Measurements from ENCODE around the gene NAT9. TPM values are rescaled to one million over a fixed set of nuclear protein-coding genes. Genes with fewer than 3 reads are reported as not detected.

Gene NAT9
- total and polyA plus RNA-seq, 4 experiments from 2014 or later: 11.9 to 70.3 (median 39.6) TPM

DNA sequence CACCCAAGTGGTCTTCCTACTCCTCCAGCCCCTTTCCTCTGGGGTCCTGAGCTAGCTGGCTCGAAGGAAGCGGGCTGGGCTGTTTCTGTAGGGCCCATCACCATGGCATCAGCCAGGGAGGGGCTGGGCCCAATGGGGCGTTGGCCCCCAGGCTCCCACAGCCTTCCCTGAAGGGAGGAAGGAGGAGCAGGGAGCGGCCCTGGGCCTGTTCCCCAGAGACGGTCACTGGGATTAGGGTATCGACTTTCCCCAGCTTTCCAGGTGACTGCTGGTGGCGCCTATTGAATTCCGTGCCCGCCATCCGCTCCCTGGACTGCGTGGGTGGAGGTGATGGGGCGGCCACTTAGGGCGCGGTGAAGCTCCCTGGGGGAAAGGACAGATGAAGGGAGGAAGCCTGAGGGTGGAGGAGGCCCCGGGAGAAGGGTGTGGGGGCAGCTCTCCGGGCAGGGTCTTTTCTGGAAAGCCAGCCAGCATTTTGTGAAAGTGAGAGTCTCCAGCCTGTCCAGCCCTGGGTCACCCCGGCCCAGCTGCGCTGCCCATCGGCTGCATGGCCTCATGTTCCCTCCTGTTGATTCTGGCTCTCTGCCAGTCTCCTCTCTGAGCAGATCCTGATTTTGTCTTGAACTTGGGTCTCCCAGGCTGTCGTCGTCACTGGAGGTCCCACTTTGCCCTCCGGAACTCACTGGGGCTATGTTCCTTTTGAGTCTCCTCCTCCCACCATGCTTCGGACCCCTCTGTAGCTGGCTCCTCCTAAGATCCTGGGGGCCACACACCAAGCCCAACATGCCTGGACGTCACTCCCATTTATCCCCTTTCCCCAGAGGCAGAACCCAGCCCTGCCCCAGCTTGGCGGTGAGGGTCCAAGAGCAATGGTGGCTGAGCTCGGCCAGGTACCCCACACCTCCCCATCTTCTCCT lies 18.0 kb downstream of the NAT9 start:
- no peaks in the 10 kb centered on the region for H3K9me3 Mint-ChIP-seq
- H3K9me3 ChIP-seq (ENCODE audit: control insufficient read depth in 1 of 2, low read length in 2 of 2): no peaks in the 10 kb centered on the region
- ChIA-PET CTCF (ENCODE audit: partially characterized antibody) (interaction anchor here (0.7 to 9.4 kb wide), 10 partner anchors 8 to 103 kb away, joined by 3 to 128 read pairs (median 12); partner anchors contain the start of genes NAT9 and RAB37), POLR2A (ENCODE audit: partially characterized antibody) (interaction anchor here (1.1 to 20.4 kb wide), 6 partner anchors 9 to 115 kb away, joined by 3 to 489 read pairs (median 26); partner anchors contain the start of genes FDXR, NAT9, NHERF1 and RAB37)
- peak overlapping the region; percentile 65 for H3K27ac ChIP-seq (ENCODE audit: low read depth, low read length)
- peaks cover 10 to 37% of the 10 kb centered on the region in 2 donors for H3K36me3 Mint-ChIP-seq
- peak overlapping the region in 7 of 8 donors; percentile 65 to 90 (median 84) for H3K4me3 Mint-ChIP-seq
- H3K36me3 ChIP-seq (ENCODE audit: insufficient read depth, low read length): peaks cover 16% of the 10 kb centered on the region
- H3K4me1 ChIP-seq (ENCODE audit: insufficient read depth, low read length): peaks cover 99% of the 10 kb centered on the region
- DNase-seq: peak in 1 of 5 donors; percentile 13
- peak overlapping the region; percentile 82 to 93 (median 90) for H3K27ac Mint-ChIP-seq
- no peaks in the 10 kb centered on the region for H3K27me3 ChIP-seq (ENCODE audit: insufficient read depth, low read length)
- peak overlapping the region in 1 of 2 donors; percentile 34 for H3K4me3 ChIP-seq (ENCODE audit: low read length in 2 of 2)
- peaks cover 45 to 95% (median 74%) of the 10 kb centered on the region in 4 donors for H3K4me1 Mint-ChIP-seq
- intact Hi-C loops (cut with micrococcal nuclease): no loop called here
- no peaks in the 10 kb centered on the region for H3K27me3 Mint-ChIP-seq

DNA sequence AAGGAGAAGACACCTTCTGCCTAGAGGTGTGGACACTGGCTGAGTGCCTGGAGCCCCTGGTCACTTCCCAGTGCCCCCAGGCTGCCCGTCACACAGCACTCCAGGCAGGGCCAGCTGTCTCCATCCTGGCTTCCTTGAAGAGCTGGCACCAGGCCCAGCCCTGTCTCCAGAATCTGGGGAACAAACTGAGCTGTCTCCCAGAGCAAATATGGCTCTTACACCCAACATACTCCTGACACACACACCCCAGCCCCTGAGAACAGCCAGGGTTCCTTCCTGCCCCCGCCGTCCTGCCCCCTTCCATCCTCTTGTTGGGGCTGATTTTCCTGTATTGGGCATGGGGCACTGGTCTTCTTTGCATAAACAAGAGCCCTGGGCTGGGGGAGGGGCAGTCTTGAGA lies 18.6 kb downstream of the NAT9 start:
- Mint-ChIP-seq H3K36me3 (peaks cover 13 to 37% of the 10 kb centered on the region in 2 donors), H3K27me3 (no peaks in the 10 kb centered on the region), H3K9me3 (no peaks in the 10 kb centered on the region), H3K4me3 (peak overlapping the region in 7 of 8 donors; percentile 35 to 90 (median 74)), H3K4me1 (peaks cover 52 to 96% (median 77%) of the 10 kb centered on the region in 4 donors), H3K27ac (peak overlapping the region; percentile 59 to 93 (median 89))
- Histone ChIP-seq H3K36me3 (ENCODE audit: insufficient read depth, low read length) (peaks cover 14% of the 10 kb centered on the region), H3K4me1 (ENCODE audit: insufficient read depth, low read length) (peaks cover 99% of the 10 kb centered on the region), H3K9me3 (ENCODE audit: control insufficient read depth in 1 of 2, low read length in 2 of 2) (no peaks in the 10 kb centered on the region), H3K4me3 (ENCODE audit: low read length in 2 of 2) (peak overlapping the region in 1 of 2 donors; percentile 34), H3K27ac (ENCODE audit: low read depth, low read length) (peak overlapping the region; percentile 65), H3K27me3 (ENCODE audit: insufficient read depth, low read length) (no peaks in the 10 kb centered on the region)
- intact Hi-C loops (cut with micrococcal nuclease): no loop called here
- DNase-seq: no peak
- ChIA-PET CTCF (ENCODE audit: partially characterized antibody) (interaction anchor here (0.7 to 9.4 kb wide), 4 partner anchors 7 to 21 kb away, joined by 3 to 128 read pairs (median 55); partner anchors contain the start of gene RAB37), POLR2A (ENCODE audit: partially characterized antibody) (interaction anchor here (3.0 to 20.4 kb wide), 4 partner anchors 8 to 20 kb away, joined by 20 to 489 read pairs (median 125); partner anchors contain the start of genes NAT9, NHERF1 and RAB37)

DNA sequence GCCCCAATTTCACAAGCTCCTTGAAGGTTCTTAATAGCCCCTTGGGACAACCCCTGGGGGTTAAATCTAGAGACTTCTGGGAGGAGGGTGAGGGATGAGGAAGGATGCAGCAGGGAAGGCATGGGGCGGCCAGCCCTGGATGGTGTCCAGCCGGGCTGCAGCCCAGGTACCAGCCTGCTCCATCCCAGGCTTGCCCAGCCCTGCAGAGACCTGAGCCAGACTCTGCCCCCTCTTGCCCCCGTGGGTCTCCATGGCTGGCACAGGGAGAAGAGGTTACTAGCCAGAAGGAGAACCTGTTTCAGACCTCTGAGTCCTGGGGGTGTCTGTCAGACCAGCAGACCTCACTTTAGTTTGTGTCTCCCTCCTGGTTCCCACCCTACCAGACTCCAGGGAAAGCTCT lies 19.3 kb downstream of the NAT9 start:
- H3K4me1 Mint-ChIP-seq: peaks cover 57 to 98% (median 82%) of the 10 kb centered on the region in 4 donors
- DNase-seq: no peak
- H3K9me3 ChIP-seq (ENCODE audit: control insufficient read depth in 1 of 2, low read length in 2 of 2): no peaks in the 10 kb centered on the region
- H3K27me3 Mint-ChIP-seq: no peaks in the 10 kb centered on the region
- peak overlapping the region; percentile 31 to 90 (median 56) for H3K4me3 Mint-ChIP-seq
- peaks cover 14% of the 10 kb centered on the region for H3K36me3 ChIP-seq (ENCODE audit: insufficient read depth, low read length)
- peaks cover 100% of the 10 kb centered on the region for H3K4me1 ChIP-seq (ENCODE audit: insufficient read depth, low read length)
- H3K27ac ChIP-seq (ENCODE audit: low read depth, low read length): peak overlapping the region; percentile 65
- intact Hi-C loops (cut with micrococcal nuclease): no loop called here
- H3K9me3 Mint-ChIP-seq: no peaks in the 10 kb centered on the region
- H3K4me3 ChIP-seq (ENCODE audit: low read length in 2 of 2): peak overlapping the region in 1 of 2 donors; percentile 1
- peak overlapping the region; percentile 67 to 93 (median 88) for H3K27ac Mint-ChIP-seq
- CTCF ChIA-PET (ENCODE audit: partially characterized antibody): interaction anchor here (0.8 to 9.4 kb wide), 7 partner anchors 6 to 34 kb away, joined by 4 to 128 read pairs (median 36); partner anchors contain the start of genes NAT9 and RAB37
- peaks cover 15 to 40% of the 10 kb centered on the region in 2 donors for H3K36me3 Mint-ChIP-seq
- POLR2A ChIA-PET (ENCODE audit: partially characterized antibody): interaction anchor here (0.7 to 20.4 kb wide), 2 partner anchors 14 to 17 kb away, joined by 3 to 489 read pairs; partner anchors contain the start of gene NAT9
- H3K27me3 ChIP-seq (ENCODE audit: insufficient read depth, low read length): no peaks in the 10 kb centered on the region

DNA sequence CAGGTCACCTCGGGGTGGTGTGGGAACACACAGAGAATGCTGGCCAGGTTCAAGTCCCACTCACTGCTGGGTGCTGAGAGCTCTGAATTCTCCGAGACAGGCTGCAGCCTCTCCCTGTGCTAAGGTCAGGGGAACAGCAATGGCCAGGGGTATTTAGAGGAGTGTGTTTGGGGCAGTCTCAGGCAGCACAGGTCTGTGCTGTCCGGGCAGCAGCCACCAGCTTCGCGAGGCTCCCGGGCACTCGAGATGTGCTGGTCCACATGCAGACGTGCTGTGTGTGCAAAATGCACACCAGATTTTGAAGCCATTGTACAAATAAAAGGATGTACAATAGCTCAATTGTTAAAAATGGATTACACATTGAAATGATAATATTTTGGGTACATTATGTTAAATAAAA lies 20.6 kb downstream of the NAT9 start:
- Mint-ChIP-seq H3K9me3 (no peaks in the 10 kb centered on the region), H3K4me1 (peaks cover 61 to 97% (median 81%) of the 10 kb centered on the region in 4 donors), H3K36me3 (peaks cover 22 to 50% of the 10 kb centered on the region in 2 donors), H3K27ac (peak overlapping the region in 6 of 7 donors; percentile 57 to 82 (median 77)), H3K4me3 (peak overlapping the region; percentile 26 to 99 (median 76)), H3K27me3 (no peaks in the 10 kb centered on the region)
- peak overlapping the region; percentile 44 for H3K27ac ChIP-seq (ENCODE audit: low read depth, low read length)
- no peak for DNase-seq
- CTCF ChIA-PET (ENCODE audit: partially characterized antibody): interaction anchor here (0.9 to 9.4 kb wide), 6 partner anchors 10 to 98 kb away, joined by 4 to 128 read pairs (median 40); partner anchors contain the start of genes NAT9 and RAB37
- H3K27me3 ChIP-seq (ENCODE audit: insufficient read depth, low read length): no peaks in the 10 kb centered on the region
- no peaks in the 10 kb centered on the region for H3K9me3 ChIP-seq (ENCODE audit: control insufficient read depth in 1 of 2, low read length in 2 of 2)
- peaks cover 98% of the 10 kb centered on the region for H3K4me1 ChIP-seq (ENCODE audit: insufficient read depth, low read length)
- peaks cover 9% of the 10 kb centered on the region for H3K36me3 ChIP-seq (ENCODE audit: insufficient read depth, low read length)
- POLR2A ChIA-PET (ENCODE audit: partially characterized antibody): interaction anchor here (2.0 to 20.4 kb wide), 3 partner anchors 10 to 18 kb away, joined by 12 to 489 read pairs (median 12); partner anchors contain the start of gene NAT9
- H3K4me3 ChIP-seq (ENCODE audit: low read length in 2 of 2): no peak overlapping the region
- intact Hi-C loops (cut with micrococcal nuclease): no loop called here

DNA sequence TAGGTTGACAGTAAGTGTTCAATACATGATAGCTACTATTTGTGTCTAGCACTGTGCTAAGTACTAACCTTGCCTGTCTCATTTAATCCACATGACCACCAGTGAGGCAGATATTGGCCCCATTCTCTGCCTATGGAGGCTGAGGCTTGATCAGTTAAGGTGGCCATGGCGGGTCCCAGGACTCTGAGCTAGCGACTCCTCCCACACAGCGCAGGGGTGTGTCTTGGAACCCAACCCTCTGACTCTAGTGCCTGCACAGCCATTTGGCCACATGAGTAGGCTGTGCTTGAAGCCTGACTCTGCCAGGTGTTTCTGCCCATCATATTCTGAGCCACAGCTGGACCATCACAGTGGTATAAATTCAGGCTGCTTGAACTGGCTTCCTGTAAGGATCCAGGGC lies 21.3 kb downstream of the NAT9 start:
- H3K4me3 Mint-ChIP-seq: peak overlapping the region in 7 of 8 donors; percentile 47 to 99 (median 90)

DNA sequence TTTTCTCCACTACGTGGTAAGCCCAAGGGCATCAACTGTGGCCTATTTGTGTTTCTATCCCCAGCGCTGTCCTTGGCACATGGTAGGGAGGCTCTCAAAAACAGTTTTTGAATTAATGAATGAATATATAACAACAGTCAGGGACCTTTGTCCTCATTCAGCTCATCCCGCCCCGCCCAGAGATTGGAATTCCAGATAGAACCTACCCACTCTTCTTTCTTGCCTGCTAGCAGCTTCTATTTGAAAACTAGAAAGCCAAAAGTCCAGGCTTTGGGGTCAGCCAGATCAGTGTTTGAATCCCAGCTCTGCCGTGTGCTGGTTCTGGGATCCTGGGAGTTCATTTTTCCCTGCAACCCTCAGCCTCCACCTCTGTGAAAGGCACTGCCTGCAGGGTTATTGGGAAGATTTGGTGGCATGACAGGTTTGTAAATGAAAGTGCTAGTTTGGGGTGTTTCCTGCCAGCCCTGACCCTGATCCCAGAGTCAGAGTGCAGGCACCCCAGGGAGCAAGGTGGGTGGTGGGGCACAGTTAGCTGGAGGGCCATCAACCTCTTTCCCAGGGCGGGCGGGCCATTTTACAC lies 23.2 kb downstream of the NAT9 start:
- peak overlapping the region; percentile 82 to 97 (median 92) for H3K27ac Mint-ChIP-seq
- Histone ChIP-seq H3K4me1 (ENCODE audit: insufficient read depth, low read length) (peaks cover 73% of the 10 kb centered on the region), H3K27me3 (ENCODE audit: insufficient read depth, low read length) (no peaks in the 10 kb centered on the region), H3K4me3 (ENCODE audit: low read length in 2 of 2) (no peak overlapping the region), H3K27ac (ENCODE audit: low read depth, low read length) (peak overlapping the region; percentile 16), H3K36me3 (ENCODE audit: insufficient read depth, low read length) (peaks cover 9% of the 10 kb centered on the region), H3K9me3 (ENCODE audit: control insufficient read depth in 1 of 2, low read length in 2 of 2) (no peaks in the 10 kb centered on the region)
- H3K4me3 Mint-ChIP-seq: peak overlapping the region; percentile 90 to 99 (median 98)
- peaks cover 30 to 52% of the 10 kb centered on the region in 2 donors for H3K36me3 Mint-ChIP-seq
- H3K27me3 Mint-ChIP-seq: no peaks in the 10 kb centered on the region
- POLR2A ChIA-PET (ENCODE audit: partially characterized antibody): interaction anchor here (0.8 to 20.4 kb wide), 6 partner anchors 8 to 21 kb away, joined by 3 to 489 read pairs (median 85); partner anchors contain the start of genes NAT9 and RAB37
- H3K4me1 Mint-ChIP-seq: peaks cover 43 to 83% (median 60%) of the 10 kb centered on the region in 4 donors
- CTCF ChIA-PET (ENCODE audit: partially characterized antibody): interaction anchor here (0.7 to 9.4 kb wide), 7 partner anchors 7 to 38 kb away, joined by 4 to 128 read pairs (median 31); partner anchors contain the start of genes NAT9 and RAB37
- intact Hi-C loops (cut with micrococcal nuclease): no loop called here
- no peak for DNase-seq
- H3K9me3 Mint-ChIP-seq: no peaks in the 10 kb centered on the region

More for the DNA sequence above, 21.3 kb downstream of the NAT9 start:
- no peaks in the 10 kb centered on the region for H3K9me3 ChIP-seq (ENCODE audit: control insufficient read depth in 1 of 2, low read length in 2 of 2)
- H3K4me1 Mint-ChIP-seq: peaks cover 58 to 97% (median 74%) of the 10 kb centered on the region in 4 donors
- ChIA-PET POLR2A (ENCODE audit: partially characterized antibody) (interaction anchor here (0.7 to 20.4 kb wide), 6 partner anchors 9 to 97 kb away, joined by 5 to 489 read pairs (median 8); partner anchors contain the start of gene NAT9), CTCF (ENCODE audit: partially characterized antibody) (interaction anchor here (0.6 to 9.4 kb wide), 7 partner anchors 9 to 84 kb away, joined by 3 to 128 read pairs (median 31); partner anchors contain the start of genes NAT9 and RAB37)
- H3K36me3 Mint-ChIP-seq: peaks cover 27 to 56% of the 10 kb centered on the region in 2 donors
- H3K9me3 Mint-ChIP-seq: no peaks in the 10 kb centered on the region
- peak overlapping the region; percentile 57 to 89 (median 80) for H3K27ac Mint-ChIP-seq
- H3K4me1 ChIP-seq (ENCODE audit: insufficient read depth, low read length): peaks cover 91% of the 10 kb centered on the region
- no peaks in the 10 kb centered on the region for H3K27me3 Mint-ChIP-seq
- intact Hi-C loops (cut with micrococcal nuclease): no loop called here
- no peaks in the 10 kb centered on the region for H3K27me3 ChIP-seq (ENCODE audit: insufficient read depth, low read length)
- H3K36me3 ChIP-seq (ENCODE audit: insufficient read depth, low read length): peaks cover 9% of the 10 kb centered on the region
- DNase-seq: no peak
- no peak overlapping the region for H3K4me3 ChIP-seq (ENCODE audit: low read length in 2 of 2)
- H3K27ac ChIP-seq (ENCODE audit: low read depth, low read length): peak overlapping the region; percentile 44
